Right lobe of liver (tissue), 6 donors: ENCODE results near the gene OSBPL9. TPM values are rescaled to one million over a fixed set of nuclear protein-coding genes. Genes with fewer than 3 reads are reported as not detected.

ENCODE experiments used
- ATAC-seq, 4 donors: fragments of 200-7000 bp; cut with Tn5 transposase; one replicate each; pipeline ENCODE4 v1.9.1; 2020; ENCODE audit warnings: mild to moderate bottlenecking in 4 of 4, moderate library complexity in 4 of 4
- DNase-seq, 3 donors: peaks; one replicate each; pipeline ENCODE4 v3.0.0-alpha.2; 2020
- H3K27ac ChIP-seq, 3 donors: fragments of 200-600 bp; one replicate each; pipeline ENCODE4 v1.8.0; 2022
- H3K27me3 ChIP-seq, 2 donors: fragments of 200-600 bp; one replicate each; pipeline ENCODE4 v1.8.0; 2022
- H3K36me3 ChIP-seq, 4 donors: fragments of 200-600 bp; sonication (generic) in 1 of 4; one replicate each; pipeline versions ENCODE4 v1.5.1 to v1.8.0; 2017 to 2022; ENCODE audit warnings: control low read depth in 1 of 4
- H3K4me1 ChIP-seq, 4 donors: fragments of 200-600 bp; sonication (generic) in 1 of 4; one replicate each; pipeline versions ENCODE4 v1.5.1 to v1.8.0; 2017 to 2022; ENCODE audit warnings: control low read depth in 1 of 4
- H3K4me3 ChIP-seq, 3 donors: fragments of 200-600 bp; one replicate each; pipeline ENCODE4 v1.8.0; 2022
- H3K9me3 ChIP-seq, 4 donors: fragments of 200-600 bp; sonication (generic) in 1 of 4; one replicate each; pipeline versions ENCODE4 v1.5.1 to v1.8.0; 2017 to 2022; ENCODE audit warnings: control low read depth in 1 of 4
- CTCF ChIP-seq, 4 donors: fragments of 200-600 bp in 3 of 4; fragments of 450-650 bp in 1 of 4; IDR thresholded peaks; one replicate each; pipeline versions ENCODE4 v1.5.1 to v1.8.0; 2016 to 2022; ENCODE audit warnings: antibody characterized with exemption in 4 of 4, mild to moderate bottlenecking in 2 of 4
- POLR2A ChIP-seq: fragments of 450-650 bp; IDR thresholded peaks from one replicate; pipeline ENCODE4 v1.6.1; 2017; ENCODE audit warnings: antibody characterized with exemption, mild to moderate bottlenecking
- WGBS: methylation state at CpG from one replicate; pipeline ENCODE4 v1.1.6; 2018; ENCODE audit warnings: low coverage, low lambda C conversion rate; ENCODE audit not compliant: insufficient coverage; ENCODE audit errors: missing lambda C conversion rate; 5-methylcytosine and 5-hydroxymethylcytosine counted together
- intact Hi-C, 2 donors: fragments of 100-400 bp; cut with DNase I; formaldehyde crosslinking; loops; one replicate each; pipeline versions ENCODE4 v1.11.2 to v1.14.1; 2022
- total RNA-seq, 6 experiments: library from RNA; depleted of rRNA in 2 of 6; stranded (reverse); fragments of >200 nt in 2 of 6; fragmentation: NEBNext Ultra II Directional in 3 of 6; extraction: Animal tissue kit (Norgen Biotek cat#: 25700) in 3 of 6; gene quantifications; one replicate each; pipeline versions ENCODE4 v1.1.0 to v1.2.4, GENCODE V29; 2016 to 2023
- donor health status: DM: no; HTN: yes; CAD: no.
- donor health status: DM: no; HTN: no; CAD: no.
- donor health status: DM: no; HTN: no; CAD: no.
- donor health status: DM: no; HTN: yes; CAD: no.
- donor health status: DM: no; HTN: yes; CAD: no.

Gene OSBPL9
- total RNA-seq, 6 experiments from 2014 or later, result 51.7 to 90.5 (median 71.7) TPM

DNA sequence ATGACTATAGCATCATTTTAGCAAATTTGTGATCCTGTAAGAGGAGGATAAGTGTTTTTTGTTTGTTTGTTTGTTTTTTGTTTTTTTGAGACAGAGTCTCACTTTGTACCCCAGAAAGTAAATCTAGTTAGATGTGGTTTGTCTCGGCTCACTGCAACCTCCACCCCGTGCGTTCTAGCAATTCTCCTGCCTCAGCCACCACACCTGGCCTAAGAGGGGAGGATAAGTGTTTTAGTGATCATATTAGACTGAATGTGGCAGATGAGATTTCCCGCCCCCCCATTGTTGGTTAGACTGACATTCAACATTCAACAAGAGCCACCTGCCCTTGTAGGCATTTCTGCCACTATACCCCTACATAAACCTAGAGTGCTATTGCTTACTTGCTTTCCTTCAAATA, 98.5 kb downstream of the OSBPL9 start:
- whole genome bisulfite sequencing, result 91% methylated on average over 4 of the region's 4 CpGs
- ATAC-seq (no peak), DNase-seq (no peak)
- Histone ChIP-seq H3K36me3 (no peaks in the 10 kb centered on the region), H3K27ac (no peak overlapping the region), H3K9me3 (no peaks in the 10 kb centered on the region), H3K4me3 (no peak overlapping the region), H3K27me3 (no peaks in the 10 kb centered on the region), H3K4me1 (peaks cover 0 to 11% (median 0%) of the 10 kb centered on the region in 4 donors)
- intact Hi-C loops, result no loop called here
- TF ChIP-seq CTCF (IDR thresholded peaks at IDR 0.05) (no peak), POLR2A (no peak)

DNA sequence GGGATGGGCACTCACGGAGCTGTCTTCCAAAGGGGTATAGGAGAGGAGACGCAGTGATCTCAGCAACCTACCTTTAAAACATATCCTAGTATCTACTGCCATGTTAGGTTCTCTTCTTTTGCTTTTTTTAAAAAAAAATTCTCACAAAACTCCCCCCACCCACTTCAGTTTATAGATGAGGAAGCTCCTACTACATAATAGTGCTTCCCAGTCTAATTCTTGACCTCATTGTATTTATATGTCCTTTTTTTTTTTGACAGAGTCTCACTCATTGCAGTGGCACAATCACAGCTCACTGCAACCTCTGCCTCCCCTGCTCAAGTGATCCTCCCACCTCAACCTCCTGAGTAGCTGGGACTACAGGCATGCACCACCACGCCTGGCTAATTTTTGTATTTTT, 99.9 kb downstream of the OSBPL9 start:
- Histone ChIP-seq H3K27me3 (no peaks in the 10 kb centered on the region), H3K9me3 (no peaks in the 10 kb centered on the region), H3K36me3 (no peaks in the 10 kb centered on the region), H3K27ac (no peak overlapping the region), H3K4me1 (peaks cover 0 to 11% (median 0%) of the 10 kb centered on the region in 4 donors), H3K4me3 (no peak overlapping the region)
- ATAC-seq (no peak), DNase-seq (no peak)
- intact Hi-C loops, result no loop called here
- WGBS, result 88% methylated on average over 2 of the region's 3 CpGs
- TF ChIP-seq CTCF (IDR thresholded peaks at IDR 0.05), result no peak
- TF ChIP-seq POLR2A, result no peak

DNA sequence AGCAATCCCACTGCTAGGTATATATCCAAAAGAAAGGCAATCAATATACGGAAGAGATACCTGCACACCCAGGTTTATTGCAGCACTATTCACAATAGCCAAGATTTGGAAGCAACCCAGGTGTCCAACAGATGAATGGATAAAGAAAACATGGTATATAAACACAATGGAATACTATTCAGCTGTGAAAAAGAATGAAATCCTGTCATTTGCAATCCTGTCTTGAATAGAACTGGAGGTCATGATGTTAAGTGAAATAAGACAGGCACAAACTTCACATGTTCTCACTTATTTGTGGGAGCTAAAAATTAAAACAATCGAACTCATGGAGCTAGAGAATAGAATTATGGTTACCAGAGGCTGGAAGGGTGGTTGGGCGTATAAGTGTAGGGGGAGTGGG, 101.0 kb downstream of the OSBPL9 start:
- no peak for DNase-seq
- Histone ChIP-seq H3K36me3 (no peaks in the 10 kb centered on the region), H3K4me3 (no peak overlapping the region), H3K27ac (no peak overlapping the region), H3K9me3 (no peaks in the 10 kb centered on the region), H3K4me1 (peaks cover 0 to 11% (median 0%) of the 10 kb centered on the region in 4 donors), H3K27me3 (no peaks in the 10 kb centered on the region)
- no peak for ATAC-seq
- TF ChIP-seq CTCF (IDR thresholded peaks at IDR 0.05), result no peak
- TF ChIP-seq POLR2A, result no peak
- 95% methylated on average over 2 of the region's 3 CpGs for WGBS
- intact Hi-C loops, result no loop called here

DNA sequence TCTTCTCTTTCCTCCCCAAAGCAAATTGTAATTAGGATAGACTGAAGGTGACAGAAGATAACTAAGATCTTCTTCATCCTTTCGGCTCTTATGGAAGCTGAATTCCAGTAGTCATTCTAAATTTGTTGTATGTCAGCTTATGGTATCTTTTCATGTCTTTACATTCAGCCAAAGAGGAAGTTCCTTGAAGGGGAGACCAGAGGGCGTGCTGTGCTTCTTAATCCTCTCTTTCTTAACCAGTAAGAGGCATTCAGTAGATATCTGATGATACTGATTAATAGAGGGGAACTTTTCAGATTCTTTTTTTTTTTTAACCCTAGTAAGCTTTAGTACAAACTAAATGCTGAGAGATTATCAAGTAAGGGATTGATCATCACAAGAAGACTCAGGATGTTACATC, 102.3 kb downstream of the OSBPL9 start:
- H3K4me1 ChIP-seq, result peaks cover 0 to 11% (median 0%) of the 10 kb centered on the region in 4 donors

More for the DNA sequence above, 102.3 kb downstream of the OSBPL9 start:
- DNase-seq, result no peak
- Histone ChIP-seq H3K9me3 (no peaks in the 10 kb centered on the region), H3K27ac (no peak overlapping the region), H3K36me3 (no peaks in the 10 kb centered on the region), H3K4me3 (no peak overlapping the region), H3K27me3 (no peaks in the 10 kb centered on the region)
- intact Hi-C loops, result no loop called here
- TF ChIP-seq CTCF (IDR thresholded peaks at IDR 0.05), result no peak
- TF ChIP-seq POLR2A, result no peak
- 87% methylated on average over 2 of the region's 2 CpGs for WGBS
- no peak for ATAC-seq
